DOHH2 (cell line): Measurements from ENCODE around the gene PHACTR1.

Experiments used
- H3F3A ChIP-seq: fragments of 200-600 bp; sonication (generic), shearing (Covaris generic); 2 replicates; pipeline ENCODE4 v1.6.0; 2016; ENCODE audit warnings: antibody characterized with exemption, mild to moderate bottlenecking; ENCODE audit not compliant: control insufficient read depth, insufficient read depth
- H3K27ac ChIP-seq: fragments of 200-600 bp; sonication (generic); 2 replicates; pipeline ENCODE4 v1.5.1; 2014; ENCODE audit warnings: low read depth, mild to moderate bottlenecking, low read length, moderate library complexity
- H3K27me3 ChIP-seq: fragments of 200-600 bp; sonication (generic); 2 replicates; pipeline ENCODE4 v1.6.1; 2014; ENCODE audit warnings: mild to moderate bottlenecking, low read length, mixed read lengths; ENCODE audit not compliant: control insufficient read depth
- H3K36me3 ChIP-seq: fragments of 200-600 bp; sonication (generic); 2 replicates; pipeline ENCODE4 v1.6.1; 2014; ENCODE audit warnings: mild to moderate bottlenecking, low read length, moderate library complexity, mixed read lengths; ENCODE audit not compliant: control insufficient read depth
- H3K4me1 ChIP-seq: fragments of 200-600 bp; sonication (generic); 2 replicates; pipeline ENCODE4 v1.6.1; 2014; ENCODE audit warnings: mild to moderate bottlenecking, low read length, mixed read lengths; ENCODE audit not compliant: control insufficient read depth
- H3K4me2 ChIP-seq: fragments of 200-600 bp; sonication (generic); 2 replicates; pipeline ENCODE4 v1.6.0; 2014; ENCODE audit warnings: mild to moderate bottlenecking, low read length, moderate library complexity
- H3K4me3 ChIP-seq: fragments of 200-600 bp; sonication (generic); 2 replicates; pipeline ENCODE4 v1.5.1; 2014; ENCODE audit warnings: mild to moderate bottlenecking, low read length, mixed read lengths
- H3K79me2 ChIP-seq: fragments of 200-600 bp; sonication (generic); 2 replicates; pipeline ENCODE4 v1.6.1; 2014; ENCODE audit warnings: mild to moderate bottlenecking, low read length, mixed read lengths; ENCODE audit not compliant: control insufficient read depth
- H3K9me2 ChIP-seq: fragments of 200-600 bp; sonication (generic); replicated peaks from 2 replicates; pipeline ENCODE4 v1.6.1; 2014; ENCODE audit warnings: mild to moderate bottlenecking, low read length, mixed read lengths; ENCODE audit not compliant: control insufficient read depth
- H3K9me3 ChIP-seq: fragments of 200-600 bp; sonication (generic); 2 replicates; pipeline ENCODE4 v1.6.1; 2014; ENCODE audit warnings: antibody characterized with exemption, low read length, mixed read lengths; ENCODE audit not compliant: control insufficient read depth, insufficient read depth
- H4K20me1 ChIP-seq: fragments of 200-600 bp; sonication (generic); 2 replicates; pipeline ENCODE4 v1.6.0; 2014; ENCODE audit warnings: low read depth, mild to moderate bottlenecking, antibody characterized with exemption, low read length, moderate library complexity; ENCODE audit not compliant: control insufficient read depth, insufficient read depth
- EZH2phosphoT487 ChIP-seq: fragments of 200-600 bp; sonication (generic); IDR thresholded peaks from 2 replicates; pipeline ENCODE4 v1.6.1; 2017; ENCODE audit warnings: borderline replicate concordance, mild to moderate bottlenecking, antibody characterized with exemption, low read length, moderate library complexity, mixed read lengths
- TF ChIP-seq, protein P1 (sequence below): fragments of 200-600 bp; sonication (generic); IDR thresholded peaks from one replicate; pipeline ENCODE4 v1.5.1; 2014; ENCODE audit warnings: antibody characterized with exemption, mild to moderate bottlenecking, low read depth, low read length; ENCODE audit not compliant: poor library complexity, severe bottlenecking

The PHACTR1 gene

DNA sequence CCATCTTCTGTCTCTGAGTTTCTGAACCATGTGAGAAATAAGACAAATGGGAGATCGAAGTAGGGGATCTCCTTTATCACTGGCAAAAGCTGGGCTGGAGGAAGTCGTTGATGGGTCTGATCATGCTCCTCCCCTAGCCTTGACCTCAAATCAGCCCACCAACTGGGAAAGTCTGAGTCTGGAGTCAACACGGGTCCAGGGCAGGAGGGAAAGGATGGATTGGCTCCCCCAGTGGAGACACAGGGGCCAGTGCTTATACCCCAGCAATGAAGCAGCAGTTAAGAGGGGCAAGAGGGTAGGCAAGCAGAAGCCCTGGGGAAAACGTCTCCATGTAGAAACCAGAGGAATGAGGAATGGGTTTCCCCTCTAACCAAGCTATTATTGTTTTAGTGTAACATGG lies 459.2 kb downstream of the PHACTR1 start:
- Histone ChIP-seq H3K27ac (no peak overlapping the region), H3K4me2 (no peak overlapping the region), H4K20me1 (no peaks in the 10 kb centered on the region), H3K36me3 (no peaks in the 10 kb centered on the region), H3F3A (no peaks in the 10 kb centered on the region), H3K27me3 (peaks cover 21% of the 10 kb centered on the region), H3K9me3 (no peaks in the 10 kb centered on the region), H3K4me1 (peaks cover 6% of the 10 kb centered on the region), H3K4me3 (no peak overlapping the region), H3K79me2 (no peaks in the 10 kb centered on the region), H3K9me2 (no peaks in the 10 kb centered on the region)
- TF ChIP-seq, protein P1, sequence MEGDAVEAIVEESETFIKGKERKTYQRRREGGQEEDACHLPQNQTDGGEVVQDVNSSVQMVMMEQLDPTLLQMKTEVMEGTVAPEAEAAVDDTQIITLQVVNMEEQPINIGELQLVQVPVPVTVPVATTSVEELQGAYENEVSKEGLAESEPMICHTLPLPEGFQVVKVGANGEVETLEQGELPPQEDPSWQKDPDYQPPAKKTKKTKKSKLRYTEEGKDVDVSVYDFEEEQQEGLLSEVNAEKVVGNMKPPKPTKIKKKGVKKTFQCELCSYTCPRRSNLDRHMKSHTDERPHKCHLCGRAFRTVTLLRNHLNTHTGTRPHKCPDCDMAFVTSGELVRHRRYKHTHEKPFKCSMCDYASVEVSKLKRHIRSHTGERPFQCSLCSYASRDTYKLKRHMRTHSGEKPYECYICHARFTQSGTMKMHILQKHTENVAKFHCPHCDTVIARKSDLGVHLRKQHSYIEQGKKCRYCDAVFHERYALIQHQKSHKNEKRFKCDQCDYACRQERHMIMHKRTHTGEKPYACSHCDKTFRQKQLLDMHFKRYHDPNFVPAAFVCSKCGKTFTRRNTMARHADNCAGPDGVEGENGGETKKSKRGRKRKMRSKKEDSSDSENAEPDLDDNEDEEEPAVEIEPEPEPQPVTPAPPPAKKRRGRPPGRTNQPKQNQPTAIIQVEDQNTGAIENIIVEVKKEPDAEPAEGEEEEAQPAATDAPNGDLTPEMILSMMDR = no peak
- no peak for TF ChIP-seq EZH2phosphoT487

DNA sequence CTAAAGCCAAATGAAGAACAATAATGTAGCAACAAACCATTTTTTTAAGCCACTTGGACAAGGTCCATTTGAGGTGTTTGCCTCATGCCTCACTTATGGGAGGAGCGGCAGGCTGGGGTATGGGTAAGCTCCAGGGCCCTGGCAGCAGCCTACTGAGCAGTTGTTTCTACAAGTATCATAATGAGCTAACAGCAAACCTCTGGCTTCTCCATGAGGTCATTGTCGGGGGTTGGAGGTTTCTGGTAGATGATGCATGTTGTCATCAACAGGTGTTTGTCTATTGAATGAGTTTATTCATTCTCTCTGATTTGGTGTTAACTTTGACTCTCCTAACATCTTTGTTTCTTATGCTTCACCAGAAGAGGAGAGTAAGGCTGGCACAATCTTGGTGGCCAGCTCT lies 461.1 kb downstream of the PHACTR1 start:
- H3K9me3 ChIP-seq = no peaks in the 10 kb centered on the region
- H3K9me2 ChIP-seq = no peaks in the 10 kb centered on the region
- H3K27ac ChIP-seq = no peak overlapping the region
- no peak overlapping the region for H3K4me3 ChIP-seq
- H3K27me3 ChIP-seq = peaks cover 19% of the 10 kb centered on the region
- H3F3A ChIP-seq = no peaks in the 10 kb centered on the region
- TF ChIP-seq, protein P1 = no peak
- TF ChIP-seq EZH2phosphoT487 = no peak
- no peaks in the 10 kb centered on the region for H4K20me1 ChIP-seq
- no peaks in the 10 kb centered on the region for H3K36me3 ChIP-seq
- no peaks in the 10 kb centered on the region for H3K79me2 ChIP-seq
- peaks cover 6% of the 10 kb centered on the region for H3K4me1 ChIP-seq
- H3K4me2 ChIP-seq = no peak overlapping the region

DNA sequence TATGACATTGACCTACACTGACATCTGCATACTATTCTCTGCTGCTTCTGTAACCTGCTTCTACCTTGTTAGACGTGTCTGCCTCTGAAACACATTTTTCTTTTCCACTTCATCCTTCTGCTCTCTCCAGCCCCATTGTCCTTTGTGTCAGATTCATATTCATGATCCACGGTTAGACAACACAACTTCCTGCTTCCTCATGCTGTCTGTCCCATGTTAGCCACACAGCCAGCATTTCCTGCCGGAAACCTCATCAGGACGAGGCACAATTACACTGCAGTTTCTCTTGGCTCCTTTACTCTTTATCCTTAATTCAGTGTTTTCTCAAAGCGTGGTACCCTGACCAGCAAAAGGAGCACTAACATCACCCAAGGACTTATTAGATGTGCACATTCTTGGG lies 461.5 kb downstream of the PHACTR1 start:
- Histone ChIP-seq H3K27ac (no peak overlapping the region), H3K4me3 (no peak overlapping the region), H3K4me2 (no peak overlapping the region), H3K79me2 (no peaks in the 10 kb centered on the region), H3K4me1 (peaks cover 6% of the 10 kb centered on the region), H3K9me2 (no peaks in the 10 kb centered on the region), H4K20me1 (no peaks in the 10 kb centered on the region), H3K36me3 (no peaks in the 10 kb centered on the region), H3F3A (no peaks in the 10 kb centered on the region), H3K9me3 (no peaks in the 10 kb centered on the region), H3K27me3 (peaks cover 19% of the 10 kb centered on the region)
- no peak for TF ChIP-seq EZH2phosphoT487
- TF ChIP-seq, protein P1 = no peak

DNA sequence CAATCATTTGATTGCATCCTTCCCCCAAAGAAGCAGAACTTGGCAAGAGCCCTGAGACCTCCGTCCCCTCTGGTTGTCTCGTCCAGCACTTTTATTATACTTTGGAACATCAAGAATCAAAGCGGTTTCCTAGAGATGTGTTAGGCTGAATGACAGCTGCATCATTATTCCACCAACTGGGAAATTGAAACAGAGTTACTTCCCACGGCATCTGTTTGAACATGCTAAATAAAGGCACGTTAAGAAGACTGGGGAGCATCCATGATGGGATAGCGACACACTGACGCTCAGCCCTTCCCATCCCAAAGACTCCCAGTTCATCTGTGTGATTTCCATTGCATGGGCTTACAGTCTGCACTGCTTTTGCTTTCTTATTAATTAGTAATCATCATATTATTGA lies 464.0 kb downstream of the PHACTR1 start:
- no peak overlapping the region for H3K27ac ChIP-seq
- H3K36me3 ChIP-seq = no peaks in the 10 kb centered on the region
- peaks cover 18% of the 10 kb centered on the region for H3K27me3 ChIP-seq
- H3K4me2 ChIP-seq = no peak overlapping the region
- no peak overlapping the region for H3K4me3 ChIP-seq
- H3K4me1 ChIP-seq = peaks cover 6% of the 10 kb centered on the region
- no peaks in the 10 kb centered on the region for H3K79me2 ChIP-seq
- H3K9me3 ChIP-seq = no peaks in the 10 kb centered on the region
- H3K9me2 ChIP-seq = no peaks in the 10 kb centered on the region
- H4K20me1 ChIP-seq = no peaks in the 10 kb centered on the region
- TF ChIP-seq, protein P1 = no peak
- no peak for TF ChIP-seq EZH2phosphoT487
- H3F3A ChIP-seq = no peaks in the 10 kb centered on the region
